ENCODE measurements around the gene DKKL1.
"Not testable (repeated sequence)": the region's sequence is repeated elsewhere in the genome, so short reads cannot be mapped to it uniquely, and the experiment has no call there.

The DKKL1 gene

GRCh38 chr19:49332691-49333417, 30.8 kb upstream of the DKKL1 start:
- not testable (repeated sequence) for ATAC-seq

- TF ChIP-seq GLIS3 (CRISPR knock-in tag; IDR thresholded peaks at IDR 0.05) (no peak), BACH2 (CRISPR knock-in tag; IDR thresholded peaks at IDR 0.05; ENCODE audit: borderline replicate concordance) (no peak), ISL1 (CRISPR knock-in tag; IDR thresholded peaks at IDR 0.05) (no peak), TOX (CRISPR knock-in tag; IDR thresholded peaks at IDR 0.05; ENCODE audit: borderline replicate concordance) (no peak), SNAI2 (CRISPR knock-in tag; IDR thresholded peaks at IDR 0.05) (no peak), CSDC2 (CRISPR knock-in tag; IDR thresholded peaks at IDR 0.05) (no peak), ZFP3 (CRISPR knock-in tag; IDR thresholded peaks at IDR 0.05) (no peak), CSRNP3 (CRISPR knock-in tag; IDR thresholded peaks at IDR 0.05) (no peak), RARB (CRISPR knock-in tag; IDR thresholded peaks at IDR 0.05) (no peak), PPARA (CRISPR knock-in tag; IDR thresholded peaks at IDR 0.05; ENCODE audit: borderline replicate concordance) (no peak), POU6F1 (CRISPR knock-in tag; IDR thresholded peaks at IDR 0.05; ENCODE audit: borderline replicate concordance, low read depth) (no peak), ZFP30 (CRISPR knock-in tag; IDR thresholded peaks at IDR 0.05) (no peak), ESRRG (CRISPR knock-in tag; IDR thresholded peaks at IDR 0.05) (no peak), ZNF8 (CRISPR knock-in tag; IDR thresholded peaks at IDR 0.05) (no peak), CREB5 (CRISPR knock-in tag; IDR thresholded peaks at IDR 0.05; ENCODE audit: low read depth) (no peak), TSHZ2 (CRISPR knock-in tag; IDR thresholded peaks at IDR 0.05) (no peak)
- ATAC-seq, result 0 out of 3 replicates have a peak, but pooled peaks have one; percentile 3
Observed at GRCh38 chr19:49333418-49333805, 30.3 kb upstream of the DKKL1 start.

- ATAC-seq, result no peak
- no peak for TF ChIP-seq GLIS3 (CRISPR knock-in tag; IDR thresholded peaks at IDR 0.05)
- TF ChIP-seq ZFP30 (CRISPR knock-in tag; IDR thresholded peaks at IDR 0.05), result no peak
- no peak for TF ChIP-seq PPARA (CRISPR knock-in tag; IDR thresholded peaks at IDR 0.05; ENCODE audit: borderline replicate concordance)
- no peak for TF ChIP-seq TCF4 (CRISPR knock-in tag; IDR thresholded peaks at IDR 0.05; ENCODE audit: borderline replicate concordance)
- no peak for TF ChIP-seq ZNF70 (CRISPR knock-in tag; IDR thresholded peaks at IDR 0.05)
- no peak for TF ChIP-seq TOX (CRISPR knock-in tag; IDR thresholded peaks at IDR 0.05; ENCODE audit: borderline replicate concordance)
Observed at GRCh38 chr19:49333811-49334288, 29.8 kb upstream of the DKKL1 start.

GRCh38 chr19:49335071-49335783, 28.4 kb upstream of the DKKL1 start, which contains the start of gene CD37:
Gene CD37 (plus strand): TSS chr19:49335406. CDS start chr19:49335541, 135 bp downstream.
- ATAC-seq, result no peak
- no peak for TF ChIP-seq ISL1 (CRISPR knock-in tag; IDR thresholded peaks at IDR 0.05)
- TF ChIP-seq RARB (CRISPR knock-in tag; IDR thresholded peaks at IDR 0.05), result no peak
- no peak for TF ChIP-seq GLIS3 (CRISPR knock-in tag; IDR thresholded peaks at IDR 0.05)
- no peak for TF ChIP-seq PPARA (CRISPR knock-in tag; IDR thresholded peaks at IDR 0.05; ENCODE audit: borderline replicate concordance)
- TF ChIP-seq CSRNP3 (CRISPR knock-in tag; IDR thresholded peaks at IDR 0.05), result no peak
- TF ChIP-seq ZNF70 (CRISPR knock-in tag; IDR thresholded peaks at IDR 0.05), result no peak
